Epithelial cell of esophagus (primary cell): ENCODE results near the gene DLGAP1.

Source experiments
- DNase-seq: peaks from one replicate; pipeline ENCODE4 v3.0.0; 2010; ENCODE audit warnings: low read depth
- H3K4me3 ChIP-seq: 2 replicates; pipeline ENCODE4 v1.5.1; 2011; ENCODE audit warnings: mild to moderate bottlenecking, low read length, control low read depth
- CTCF ChIP-seq: IDR thresholded peaks from 2 replicates; pipeline ENCODE4 v1.5.1; 2011; ENCODE audit warnings: low read depth, mild to moderate bottlenecking, low read length, control low read depth, inconsistent platforms; ENCODE audit not compliant: insufficient read depth; ENCODE audit errors: missing control alignments

The DLGAP1 gene

GRCh38 chr18:3998698-3999333, 456.3 kb downstream of the DLGAP1 start:
- peak; percentile 50 for DNase-seq
- no peak overlapping the region for H3K4me3 ChIP-seq
- TF ChIP-seq CTCF, result peak; percentile 82

GRCh38 chr18:3995476-3996102, 459.5 kb downstream of the DLGAP1 start:
- TF ChIP-seq CTCF, result peak; percentile 94
- peak; percentile 81 for DNase-seq
- H3K4me3 ChIP-seq, result no peak overlapping the region

GRCh38 chr18:3993941-3994687, 461.0 kb downstream of the DLGAP1 start:
- no peak overlapping the region for H3K4me3 ChIP-seq
- no peak for DNase-seq
- TF ChIP-seq CTCF, result no peak

- TF ChIP-seq CTCF, result no peak
- DNase-seq, result peak; percentile 82
- no peak overlapping the region for H3K4me3 ChIP-seq
Measured at GRCh38 chr18:3985664-3986063, 469.4 kb downstream of the DLGAP1 start.

- no peak for DNase-seq
- TF ChIP-seq CTCF, result no peak
- no peak overlapping the region for H3K4me3 ChIP-seq
Measured at GRCh38 chr18:3985020-3985419, 470.1 kb downstream of the DLGAP1 start.

GRCh38 chr18:3984163-3984757, 470.8 kb downstream of the DLGAP1 start:
- H3K4me3 ChIP-seq, result no peak overlapping the region
- DNase-seq, result peak; percentile 30
- TF ChIP-seq CTCF, result no peak
